OCI-LY7 (cell line): Measurements from ENCODE around the gene JOSD1. TPM values are rescaled to one million over a fixed set of nuclear protein-coding genes. Genes with fewer than 3 reads are reported as not detected.

Experiments
- BruUV-seq: library from RNA; stranded (reverse); fragments of 400-500 nt; replicated peaks from 2 replicates; lab custom pipeline; 2021; lab: Mats Ljungman, UMichigan
- CTCF ChIA-PET: fragments of 300-600 bp; sonication (Branson Sonifier 250); formaldehyde crosslinking; loops from one replicate; lab custom pipeline; 2022; ENCODE audit warnings: antibody characterized with exemption; ENCODE audit not compliant: unreplicated experiment; lab: Charles Lee
- POLR2A ChIA-PET: fragments of 300-600 bp; sonication (Branson Sonifier 250); formaldehyde crosslinking; loops from one replicate; lab custom pipeline; 2022; ENCODE audit warnings: antibody characterized with exemption; lab: Charles Lee
- DNase-seq: peaks from one replicate; pipeline ENCODE4 v3.0.0-alpha.2; 2015; ENCODE audit warnings: low spot score
- H2AFZ ChIP-seq: fragments of 200-600 bp; sonication (generic), shearing (Covaris generic); 2 replicates; pipeline ENCODE4 v1.6.1; 2014; ENCODE audit warnings: mild to moderate bottlenecking, antibody characterized with exemption, low read length, moderate library complexity
- H3K27ac ChIP-seq: fragments of 200-600 bp; sonication (generic); 2 replicates; pipeline ENCODE4 v1.5.1; 2014; ENCODE audit warnings: mixed run types, low read depth, mild to moderate bottlenecking, moderate library complexity, low read length, inconsistent platforms; ENCODE audit not compliant: poor library complexity, severe bottlenecking
- H3K36me3 ChIP-seq: fragments of 200-600 bp; sonication (generic); 2 replicates; pipeline ENCODE4 v1.6.1; 2014; ENCODE audit warnings: mild to moderate bottlenecking, antibody characterized with exemption, low read length, moderate library complexity, mixed read lengths; ENCODE audit not compliant: insufficient read depth
- H3K4me1 ChIP-seq: fragments of 200-600 bp; sonication (generic); 2 replicates; pipeline ENCODE4 v1.5.1; 2014; ENCODE audit warnings: mild to moderate bottlenecking, low read length; ENCODE audit not compliant: insufficient read depth, poor library complexity, severe bottlenecking
- H3K4me2 ChIP-seq: fragments of 200-600 bp; sonication (generic); 2 replicates; pipeline ENCODE4 v1.6.1; 2014; ENCODE audit warnings: mild to moderate bottlenecking, low read length
- H3K4me3 ChIP-seq: fragments of 200-600 bp; sonication (generic); 2 replicates; pipeline ENCODE4 v1.5.1; 2014; ENCODE audit warnings: mild to moderate bottlenecking, low read depth, low read length; ENCODE audit not compliant: poor library complexity, severe bottlenecking
- H3K79me2 ChIP-seq: fragments of 200-600 bp; sonication (generic); 2 replicates; pipeline ENCODE4 v1.6.1; 2016; ENCODE audit warnings: low read depth, mild to moderate bottlenecking, low read length, moderate library complexity, mixed read lengths; ENCODE audit not compliant: insufficient read depth
- H3K9me2 ChIP-seq: fragments of 200-600 bp; sonication (generic); 2 replicates; pipeline ENCODE4 v1.6.1; 2016; ENCODE audit warnings: mild to moderate bottlenecking, low read length, mixed read lengths; ENCODE audit not compliant: insufficient read depth
- H3K9me3 ChIP-seq: fragments of 200-600 bp; sonication (generic); 2 replicates; pipeline ENCODE4 v1.6.1; 2014; ENCODE audit warnings: mild to moderate bottlenecking, mixed run types, low read length, mixed read lengths
- H4K20me1 ChIP-seq: fragments of 200-600 bp; sonication (generic); 2 replicates; pipeline ENCODE4 v1.6.1; 2014; ENCODE audit warnings: mild to moderate bottlenecking, antibody characterized with exemption, low read length, moderate library complexity, mixed read lengths; ENCODE audit not compliant: insufficient read depth
- CTCF ChIP-seq: fragments of 200-600 bp; sonication (generic); conservative IDR thresholded peaks from 2 replicates; pipeline ENCODE4 v1.5.1; 2014; ENCODE audit warnings: mild to moderate bottlenecking, antibody characterized with exemption, low read length, moderate library complexity, mixed read lengths
- EZH2phosphoT487 ChIP-seq: fragments of 200-600 bp; sonication (generic); IDR thresholded peaks from 2 replicates; pipeline ENCODE4 v1.6.1; 2018; ENCODE audit warnings: low read depth, borderline replicate concordance, mild to moderate bottlenecking, mixed run types, antibody characterized with exemption, low read length, moderate library complexity, mixed read lengths
- intact Hi-C: fragments of 100-400 bp; cut with micrococcal nuclease; formaldehyde crosslinking; loops from one replicate; pipeline ENCODE4 v1.10.0; 2022; ENCODE audit not compliant: unreplicated experiment
- total RNA-seq, 2 experiments: library from RNA; depleted of rRNA in 1 of 2; stranded (reverse); fragments of >200 nt in 1 of 2; shearing (Covaris generic) in 1 of 2; gene quantifications; 2 replicates each; pipeline ENCODE4 v1.2.3, GENCODE V29; 2014 to 2022

The JOSD1 gene
- total RNA-seq, 2 experiments from 2014 or later, result 50.4 to 56.3 TPM

DNA sequence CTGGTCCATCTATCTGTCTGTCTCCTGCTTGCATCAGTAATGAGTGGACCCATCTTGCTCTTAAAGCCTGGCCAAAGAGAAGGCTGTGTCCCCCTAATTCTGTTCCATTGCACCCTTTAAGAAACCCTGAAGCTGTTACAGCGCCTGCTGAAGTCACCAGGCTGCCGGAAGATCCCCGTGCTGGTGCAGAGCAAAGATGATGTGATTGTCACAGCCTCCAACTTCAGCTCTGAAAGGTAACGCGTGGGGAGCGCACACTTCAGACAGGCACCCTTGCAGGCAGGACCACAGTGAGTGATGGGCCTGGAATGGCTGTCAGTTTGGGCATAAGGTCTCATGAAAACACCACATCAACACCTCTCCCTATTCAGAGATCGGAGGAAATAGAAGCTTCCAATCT lies 23.4 kb upstream of the JOSD1 start:
- H3K27ac ChIP-seq, result no peak overlapping the region
- intact Hi-C loops, result no loop called here
- H3K4me3 ChIP-seq, result no peak overlapping the region
- no peaks in the 10 kb centered on the region for H3K9me2 ChIP-seq
- TF ChIP-seq EZH2phosphoT487, result no peak
- TF ChIP-seq CTCF, result no peak
- peaks cover 81% of the 10 kb centered on the region for H3K36me3 ChIP-seq
- H2AFZ ChIP-seq, result no peak overlapping the region
- no peak for DNase-seq
- no peak overlapping the region for H3K4me2 ChIP-seq
- CTCF ChIA-PET, result interaction anchor here (1.2 to 1.3 kb wide), 2 partner anchors 14 to 28 kb away, joined by 3 to 5 read pairs; no protein-coding TSS in a partner anchor
- H3K79me2 ChIP-seq, result no peaks in the 10 kb centered on the region
- no peaks in the 10 kb centered on the region for H4K20me1 ChIP-seq
- BruUV-seq, result no TSS peak
- no peaks in the 10 kb centered on the region for H3K9me3 ChIP-seq
- no peaks in the 10 kb centered on the region for H3K4me1 ChIP-seq
- POLR2A ChIA-PET, result no interaction called here

DNA sequence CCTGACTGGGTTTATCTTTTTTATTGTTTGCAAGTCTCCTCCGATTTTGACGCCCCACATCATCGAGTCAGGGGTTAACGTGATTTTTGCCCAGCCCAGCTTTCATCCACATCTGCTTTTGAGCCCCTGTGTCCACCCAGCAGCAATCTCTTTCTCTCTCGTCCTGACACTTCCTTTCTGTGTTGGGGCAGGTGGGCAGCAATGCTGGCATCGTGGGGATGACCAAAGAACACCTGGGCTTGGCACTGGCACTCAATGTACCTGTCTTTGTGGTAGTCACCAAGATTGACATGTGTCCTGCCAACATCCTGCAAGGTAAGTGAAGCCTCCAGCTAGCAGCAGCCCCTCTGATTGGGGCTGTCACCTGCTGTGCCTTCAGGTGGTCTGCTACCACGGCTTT lies 20.8 kb upstream of the JOSD1 start:
- intact Hi-C loops, result no loop called here
- Histone ChIP-seq H3K36me3 (peaks cover 75% of the 10 kb centered on the region), H3K9me3 (no peaks in the 10 kb centered on the region), H3K4me3 (no peak overlapping the region), H3K4me1 (no peaks in the 10 kb centered on the region), H3K9me2 (no peaks in the 10 kb centered on the region), H3K27ac (no peak overlapping the region), H3K4me2 (no peak overlapping the region), H3K79me2 (no peaks in the 10 kb centered on the region), H4K20me1 (no peaks in the 10 kb centered on the region), H2AFZ (no peak overlapping the region)
- CTCF ChIA-PET, result no interaction called here
- POLR2A ChIA-PET, result no interaction called here
- no TSS peak for BruUV-seq
- no peak for DNase-seq
- TF ChIP-seq CTCF (no peak), EZH2phosphoT487 (no peak)

GRCh38 chr22:38720350-38720749 lies 19.6 kb upstream of the JOSD1 start:
- TF ChIP-seq CTCF, result no peak
- H2AFZ ChIP-seq, result no peak overlapping the region
- CTCF ChIA-PET, result no interaction called here
- H4K20me1 ChIP-seq, result peaks cover 2% of the 10 kb centered on the region; the same call in 1 of the 2 replicates
- intact Hi-C loops, result no loop called here
- no peak overlapping the region for H3K27ac ChIP-seq
- H3K4me2 ChIP-seq, result no peak overlapping the region
- H3K36me3 ChIP-seq, result peaks cover 74% of the 10 kb centered on the region
- no peaks in the 10 kb centered on the region for H3K9me2 ChIP-seq
- H3K9me3 ChIP-seq, result no peaks in the 10 kb centered on the region
- POLR2A ChIA-PET, result no interaction called here
- no TSS peak for BruUV-seq
- DNase-seq, result no peak
- H3K4me1 ChIP-seq, result no peaks in the 10 kb centered on the region
- H3K79me2 ChIP-seq, result no peaks in the 10 kb centered on the region
- H3K4me3 ChIP-seq, result no peak overlapping the region
